ENCODE measurements around the gene DCAF17.

DCAF17 gene

GRCh38 chr2:171441470-171441869 lies 7.4 kb downstream of the DCAF17 start:
- intact Hi-C loops (cut with DNase I; ENCODE audit: low total_unique reads), result no loop called here
- Histone ChIP-seq H3K4me3 (no peak overlapping the region), H3K9me3 (no peaks in the 10 kb centered on the region), H3K4me1 (peaks cover 0 to 5% (median 0%) of the 10 kb centered on the region in 4 donors), H3K36me3 (peaks cover 32 to 68% (median 37%) of the 10 kb centered on the region in 3 donors), H3K27ac (no peak overlapping the region), H3K27me3 (no peaks in the 10 kb centered on the region)
- TF ChIP-seq CTCF (IDR thresholded peaks at IDR 0.05), result no peak
- no peak for DNase-seq

GRCh38 chr2:171447675-171448074 lies 13.6 kb downstream of the DCAF17 start:
- no peak for TF ChIP-seq CTCF (IDR thresholded peaks at IDR 0.05)
- H3K4me1 ChIP-seq, result peaks cover 0 to 5% (median 0%) of the 10 kb centered on the region in 4 donors
- H3K27me3 ChIP-seq, result no peaks in the 10 kb centered on the region
- intact Hi-C loops (cut with DNase I; ENCODE audit: low total_unique reads), result no loop called here
- H3K4me3 ChIP-seq, result no peak overlapping the region
- DNase-seq, result no peak
- peaks cover 64 to 80% (median 68%) of the 10 kb centered on the region in 3 donors for H3K36me3 ChIP-seq
- no peaks in the 10 kb centered on the region for H3K9me3 ChIP-seq
- no peak overlapping the region for H3K27ac ChIP-seq

GRCh38 chr2:171451074-171451473 lies 17.0 kb downstream of the DCAF17 start:
- TF ChIP-seq CTCF (IDR thresholded peaks at IDR 0.05), result no peak
- Histone ChIP-seq H3K36me3 (peaks cover 66 to 85% (median 74%) of the 10 kb centered on the region in 3 donors), H3K4me3 (no peak overlapping the region)

GRCh38 chr2:171452773-171453172 lies 18.7 kb downstream of the DCAF17 start:
- no peaks in the 10 kb centered on the region for H3K27me3 ChIP-seq
- peaks cover 65 to 85% (median 65%) of the 10 kb centered on the region in 3 donors for H3K36me3 ChIP-seq
- intact Hi-C loops (cut with DNase I; ENCODE audit: low total_unique reads), result no loop called here
- H3K27ac ChIP-seq, result no peak overlapping the region
- TF ChIP-seq CTCF (IDR thresholded peaks at IDR 0.05), result no peak
- H3K9me3 ChIP-seq, result no peaks in the 10 kb centered on the region
- no peak for DNase-seq
- no peaks in the 10 kb centered on the region for H3K4me1 ChIP-seq
- H3K4me3 ChIP-seq, result no peak overlapping the region

More at GRCh38 chr2:171451074-171451473, 17.0 kb downstream of the DCAF17 start:
- intact Hi-C loops (cut with DNase I; ENCODE audit: low total_unique reads), result no loop called here
- Histone ChIP-seq H3K9me3 (no peaks in the 10 kb centered on the region), H3K27me3 (no peaks in the 10 kb centered on the region), H3K27ac (no peak overlapping the region), H3K4me1 (no peaks in the 10 kb centered on the region)
- DNase-seq, result no peak

- no peaks in the 10 kb centered on the region for H3K4me1 ChIP-seq
- H3K36me3 ChIP-seq, result peaks cover 20 to 51% (median 42%) of the 10 kb centered on the region in 3 donors
- intact Hi-C loops (cut with DNase I; ENCODE audit: low total_unique reads), result no loop called here
- no peak overlapping the region for H3K4me3 ChIP-seq
- H3K9me3 ChIP-seq, result no peaks in the 10 kb centered on the region
- DNase-seq, result no peak
- no peak for TF ChIP-seq CTCF (IDR thresholded peaks at IDR 0.05)
- no peaks in the 10 kb centered on the region for H3K27me3 ChIP-seq
- H3K27ac ChIP-seq, result no peak overlapping the region
Measured at GRCh38 chr2:171459498-171459897, 25.5 kb downstream of the DCAF17 start.

GRCh38 chr2:171460537-171460936 lies 26.5 kb downstream of the DCAF17 start:
- Histone ChIP-seq H3K9me3 (no peaks in the 10 kb centered on the region), H3K4me1 (no peaks in the 10 kb centered on the region), H3K4me3 (no peak overlapping the region), H3K36me3 (peaks cover 15 to 40% (median 34%) of the 10 kb centered on the region in 3 donors), H3K27me3 (no peaks in the 10 kb centered on the region), H3K27ac (no peak overlapping the region)
- DNase-seq, result no peak
- no peak for TF ChIP-seq CTCF (IDR thresholded peaks at IDR 0.05)
- intact Hi-C loops (cut with DNase I; ENCODE audit: low total_unique reads), result no loop called here
